CD14-positive monocyte (primary cell): ENCODE measurements around the gene KDM4C. TPM values are rescaled to one million over a fixed set of nuclear protein-coding genes. Genes with fewer than 3 reads are reported as not detected.

Experiments
- DNase-seq, 3 donors: peaks; one replicate each; pipeline ENCODE4 v3.0.0-alpha.2; 2011 to 2022
- H2AFZ ChIP-seq: 2 replicates; pipeline ENCODE4 v1.6.0; 2012; ENCODE audit warnings: mild to moderate bottlenecking, low read depth, low read length, inconsistent platforms; ENCODE audit not compliant: insufficient read depth, poor library complexity, severe bottlenecking
- H3K27ac ChIP-seq, 2 donors: 1 replicate in 1 of 2; 2 replicates in 1 of 2; pipeline ENCODE4 v1.5.1; 2012 to 2013; ENCODE audit warnings: low read length in 2 of 2, control low read depth in 1 of 2, inconsistent platforms in 1 of 2, low read depth in 1 of 2, mild to moderate bottlenecking in 1 of 2
- H3K27me3 ChIP-seq, 2 donors: one replicate each; pipeline versions ENCODE4 v1.6.0 to v1.6.1; 2011 to 2013; ENCODE audit warnings: low read length in 2 of 2; ENCODE audit not compliant: control insufficient read depth in 2 of 2, insufficient read depth in 2 of 2
- H3K36me3 ChIP-seq, 2 donors: replicated peaks in 1 of 2; 1 replicate in 1 of 2; 2 replicates in 1 of 2; pipeline versions ENCODE4 v1.5.1 to v1.6.1; 2012 to 2013; ENCODE audit warnings: low read length in 2 of 2, control low read depth in 1 of 2, inconsistent platforms in 1 of 2, mild to moderate bottlenecking in 1 of 2; ENCODE audit not compliant: insufficient read depth in 2 of 2, control insufficient read depth in 1 of 2
- H3K4me1 ChIP-seq, 2 donors: 1 replicate in 1 of 2; 2 replicates in 1 of 2; pipeline versions ENCODE4 v1.5.1 to v1.6.1; 2012 to 2013; ENCODE audit warnings: low read length in 2 of 2, control low read depth in 1 of 2, inconsistent platforms in 1 of 2, mild to moderate bottlenecking in 1 of 2, moderate library complexity in 1 of 2; ENCODE audit not compliant: insufficient read depth in 2 of 2, control insufficient read depth in 1 of 2
- H3K4me2 ChIP-seq: replicated peaks from 2 replicates; pipeline ENCODE3; 2012; ENCODE audit warnings: low read length, moderate library complexity, mild to moderate bottlenecking; ENCODE audit not compliant: poor library complexity, severe bottlenecking; ENCODE audit errors: extremely low read depth
- H3K4me3 ChIP-seq, 3 experiments: fragments of 200-600 bp in 1 of 3; sonication (generic) in 1 of 3; replicated peaks in 1 of 3; 1 replicate in 2 of 3; 2 replicates in 1 of 3; pipeline ENCODE4 v1.5.1; 2011 to 2013; ENCODE audit warnings: low read length in 3 of 3, mild to moderate bottlenecking in 3 of 3, control low read depth in 2 of 3, low read depth in 2 of 3, inconsistent platforms in 1 of 3, moderate library complexity in 1 of 3
- H3K79me2 ChIP-seq: 2 replicates; pipeline ENCODE4 v1.6.0; 2012; ENCODE audit warnings: mild to moderate bottlenecking, control low read depth, inconsistent platforms, low read length, moderate library complexity; ENCODE audit not compliant: insufficient read depth
- H3K9ac ChIP-seq: 2 replicates; pipeline ENCODE4 v1.6.0; 2017; ENCODE audit warnings: low read length, mild to moderate bottlenecking; ENCODE audit not compliant: insufficient read depth, poor library complexity, severe bottlenecking
- H3K9me3 ChIP-seq, 2 donors: replicated peaks in 1 of 2; 1 replicate in 1 of 2; 2 replicates in 1 of 2; pipeline versions ENCODE4 v1.5.1 to v1.6.1; 2012 to 2013; ENCODE audit warnings: low read length in 2 of 2, control low read depth in 1 of 2; ENCODE audit not compliant: control insufficient read depth in 1 of 2, insufficient read depth in 1 of 2
- H4K20me1 ChIP-seq: 2 replicates; pipeline ENCODE4 v1.6.0; 2012; ENCODE audit warnings: mild to moderate bottlenecking, low read length, control low read depth, moderate library complexity; ENCODE audit not compliant: insufficient read depth
- H3K27ac Mint-ChIP-seq, 7 donors: one replicate each; pipeline ENCODE4 v1.8.0; 2020; ENCODE audit warnings: mild to moderate bottlenecking in 7 of 7, mixed read lengths in 7 of 7, moderate library complexity in 6 of 7, inconsistent platforms in 2 of 7
- H3K27me3 Mint-ChIP-seq, 3 donors: one replicate each; pipeline ENCODE4 v1.8.0; 2021 to 2022; ENCODE audit warnings: low read depth in 3 of 3, mild to moderate bottlenecking in 3 of 3, mixed read lengths in 3 of 3, moderate library complexity in 3 of 3, inconsistent platforms in 1 of 3
- H3K36me3 Mint-ChIP-seq, 2 donors: one replicate each; pipeline ENCODE4 v1.8.0; 2020; ENCODE audit warnings: mixed read lengths in 2 of 2, inconsistent platforms in 1 of 2, mild to moderate bottlenecking in 1 of 2
- H3K4me1 Mint-ChIP-seq: one replicate; pipeline ENCODE4 v1.8.0; 2020; ENCODE audit warnings: mild to moderate bottlenecking, mixed read lengths
- H3K4me3 Mint-ChIP-seq, 2 donors: one replicate each; pipeline ENCODE4 v1.8.0; 2020; ENCODE audit warnings: mild to moderate bottlenecking in 2 of 2, mixed read lengths in 2 of 2, moderate library complexity in 1 of 2
- H3K9me3 Mint-ChIP-seq, 7 donors: one replicate each; pipeline ENCODE4 v1.8.0; 2020 to 2022; ENCODE audit warnings: mixed read lengths in 7 of 7, mild to moderate bottlenecking in 6 of 7, moderate library complexity in 6 of 7, inconsistent platforms in 2 of 7
- WGBS: methylation state at CpG from one replicate; pipeline ENCODE4 v1.1.5; 2013; ENCODE audit warnings: missing lambda C conversion rate; ENCODE audit not compliant: insufficient coverage; 5-methylcytosine and 5-hydroxymethylcytosine counted together
- intact Hi-C, 2 donors: fragments of 100-400 bp; cut with micrococcal nuclease; formaldehyde crosslinking; loops; one replicate each; pipeline versions ENCODE4 v1.15.0 to v1.15.1; 2023
- polyA plus RNA-seq, 3 donors: library from polyadenylated mRNA; depleted of rRNA in 1 of 3; unstranded in 2 of 3; stranded (reverse) in 1 of 3; fragments of 300-500 nt in 2 of 3; fragments of >200 nt in 1 of 3; fragmentation: Illumina TruSeq in 2 of 3; gene quantifications; 1 replicate in 2 of 3; 2 replicates in 1 of 3; pipeline ENCODE4 v1.2.3, GENCODE V29; 2012 to 2021
- TF ChIP-seq, protein P1 (sequence below): fragments of 200-600 bp; IDR thresholded peaks from one replicate; pipeline ENCODE4 v1.8.0; 2022; ENCODE audit warnings: antibody characterized with exemption, mild to moderate bottlenecking

Gene KDM4C
- polyA plus RNA-seq, 3 donors = 15.2 to 36.2 (median 17.1) TPM

GRCh38 chr9:7161469-7161868 lies 403.7 kb downstream of the KDM4C start:
- H3K79me2 ChIP-seq = no peaks in the 10 kb centered on the region
- peaks cover 16 to 22% of the 10 kb centered on the region in 2 donors for H3K36me3 ChIP-seq
- no peaks in the 10 kb centered on the region for H3K27me3 Mint-ChIP-seq
- H3K9me3 Mint-ChIP-seq = peaks cover 0 to 5% (median 0%) of the 10 kb centered on the region in 7 donors
- no CpG with 5 or more reads among the region's 2 CpGs for WGBS
- H3K36me3 Mint-ChIP-seq = peaks cover 34 to 35% of the 10 kb centered on the region in 2 donors
- H3K9ac ChIP-seq = no peak overlapping the region
- intact Hi-C loops = no loop called here
- H3K4me1 ChIP-seq = no peaks in the 10 kb centered on the region
- H3K27ac Mint-ChIP-seq = no peak overlapping the region
- no peaks in the 10 kb centered on the region for H3K27me3 ChIP-seq
- DNase-seq = no peak
- no peak overlapping the region for H3K4me3 Mint-ChIP-seq
- no peaks in the 10 kb centered on the region for H4K20me1 ChIP-seq
- peaks cover 5% of the 10 kb centered on the region for H3K4me1 Mint-ChIP-seq
- H3K27ac ChIP-seq = no peak overlapping the region
- no peak overlapping the region for H3K4me2 ChIP-seq
- TF ChIP-seq, protein P1, sequence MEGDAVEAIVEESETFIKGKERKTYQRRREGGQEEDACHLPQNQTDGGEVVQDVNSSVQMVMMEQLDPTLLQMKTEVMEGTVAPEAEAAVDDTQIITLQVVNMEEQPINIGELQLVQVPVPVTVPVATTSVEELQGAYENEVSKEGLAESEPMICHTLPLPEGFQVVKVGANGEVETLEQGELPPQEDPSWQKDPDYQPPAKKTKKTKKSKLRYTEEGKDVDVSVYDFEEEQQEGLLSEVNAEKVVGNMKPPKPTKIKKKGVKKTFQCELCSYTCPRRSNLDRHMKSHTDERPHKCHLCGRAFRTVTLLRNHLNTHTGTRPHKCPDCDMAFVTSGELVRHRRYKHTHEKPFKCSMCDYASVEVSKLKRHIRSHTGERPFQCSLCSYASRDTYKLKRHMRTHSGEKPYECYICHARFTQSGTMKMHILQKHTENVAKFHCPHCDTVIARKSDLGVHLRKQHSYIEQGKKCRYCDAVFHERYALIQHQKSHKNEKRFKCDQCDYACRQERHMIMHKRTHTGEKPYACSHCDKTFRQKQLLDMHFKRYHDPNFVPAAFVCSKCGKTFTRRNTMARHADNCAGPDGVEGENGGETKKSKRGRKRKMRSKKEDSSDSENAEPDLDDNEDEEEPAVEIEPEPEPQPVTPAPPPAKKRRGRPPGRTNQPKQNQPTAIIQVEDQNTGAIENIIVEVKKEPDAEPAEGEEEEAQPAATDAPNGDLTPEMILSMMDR = no peak
- no peaks in the 10 kb centered on the region for H3K9me3 ChIP-seq
- no peak overlapping the region for H2AFZ ChIP-seq
- H3K4me3 ChIP-seq = no peak overlapping the region

GRCh38 chr9:7163932-7164331 lies 406.2 kb downstream of the KDM4C start:
- WGBS = no CpG with 5 or more reads among the region's 1 CpG
- TF ChIP-seq, protein P1 = no peak
- Histone ChIP-seq H3K4me2 (no peak overlapping the region), H3K79me2 (no peaks in the 10 kb centered on the region), H2AFZ (no peak overlapping the region), H3K9ac (no peak overlapping the region), H3K36me3 (peaks cover 19 to 35% of the 10 kb centered on the region in 2 donors), H4K20me1 (no peaks in the 10 kb centered on the region), H3K9me3 (no peaks in the 10 kb centered on the region), H3K27ac (no peak overlapping the region), H3K4me1 (no peaks in the 10 kb centered on the region), H3K27me3 (no peaks in the 10 kb centered on the region), H3K4me3 (no peak overlapping the region)
- H3K27me3 Mint-ChIP-seq = no peaks in the 10 kb centered on the region
- peaks cover 27 to 40% of the 10 kb centered on the region in 2 donors for H3K36me3 Mint-ChIP-seq
- H3K9me3 Mint-ChIP-seq = peaks cover 0 to 3% (median 0%) of the 10 kb centered on the region in 7 donors
- no peak for DNase-seq
- H3K4me1 Mint-ChIP-seq = no peaks in the 10 kb centered on the region
- H3K27ac Mint-ChIP-seq = no peak overlapping the region
- intact Hi-C loops = no loop called here
- no peak overlapping the region for H3K4me3 Mint-ChIP-seq
